ENCODE data around the gene PLXNA4.

Gene PLXNA4

DNA sequence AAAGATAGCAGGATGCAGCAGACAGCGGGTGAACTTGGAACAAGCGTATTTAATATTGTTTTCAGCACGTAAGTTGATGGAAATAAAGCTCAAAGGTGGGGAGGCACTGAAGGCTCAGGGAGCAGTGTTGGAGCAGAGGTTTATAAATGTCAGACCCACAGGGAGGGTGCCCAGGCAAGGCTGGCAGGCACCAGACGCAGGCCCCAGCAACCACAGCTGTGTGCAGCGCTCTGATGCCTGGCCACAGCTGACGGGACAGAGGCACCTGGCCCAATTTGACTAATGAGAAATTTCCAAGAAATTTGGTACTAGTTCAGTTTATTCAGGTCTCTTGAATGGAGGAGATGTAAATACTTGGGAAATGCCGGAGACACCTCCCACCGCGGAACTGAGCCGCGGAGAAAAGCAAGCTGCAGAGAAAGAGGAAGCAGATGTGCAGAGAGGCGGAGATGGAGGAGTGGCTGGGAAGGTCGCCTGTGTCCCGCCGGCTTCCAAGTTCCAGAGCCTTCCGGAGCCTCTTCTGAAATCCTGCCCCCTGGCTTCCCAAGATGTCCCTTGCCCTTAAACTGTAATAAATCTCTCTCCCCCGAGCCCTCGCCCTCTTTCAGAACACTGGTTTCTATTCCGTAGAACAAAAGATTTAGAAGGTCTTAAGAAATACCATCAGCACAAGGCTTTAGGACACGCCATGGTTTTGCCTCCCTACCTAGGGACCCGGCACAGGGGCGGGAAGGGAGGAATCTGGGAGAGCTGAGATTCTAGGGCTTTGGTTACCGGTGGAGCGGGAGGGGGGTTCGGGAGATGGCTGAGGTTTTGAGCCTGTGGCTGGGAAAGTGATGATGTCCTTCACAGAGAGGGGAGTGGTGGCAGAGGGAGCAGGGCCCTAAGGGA lies 38.4 kb upstream of the PLXNA4 start:
- no peak overlapping the region for H3K4me3 ChIP-seq (ENCODE audit: low read depth, low read length)
- TF ChIP-seq, protein P1, sequence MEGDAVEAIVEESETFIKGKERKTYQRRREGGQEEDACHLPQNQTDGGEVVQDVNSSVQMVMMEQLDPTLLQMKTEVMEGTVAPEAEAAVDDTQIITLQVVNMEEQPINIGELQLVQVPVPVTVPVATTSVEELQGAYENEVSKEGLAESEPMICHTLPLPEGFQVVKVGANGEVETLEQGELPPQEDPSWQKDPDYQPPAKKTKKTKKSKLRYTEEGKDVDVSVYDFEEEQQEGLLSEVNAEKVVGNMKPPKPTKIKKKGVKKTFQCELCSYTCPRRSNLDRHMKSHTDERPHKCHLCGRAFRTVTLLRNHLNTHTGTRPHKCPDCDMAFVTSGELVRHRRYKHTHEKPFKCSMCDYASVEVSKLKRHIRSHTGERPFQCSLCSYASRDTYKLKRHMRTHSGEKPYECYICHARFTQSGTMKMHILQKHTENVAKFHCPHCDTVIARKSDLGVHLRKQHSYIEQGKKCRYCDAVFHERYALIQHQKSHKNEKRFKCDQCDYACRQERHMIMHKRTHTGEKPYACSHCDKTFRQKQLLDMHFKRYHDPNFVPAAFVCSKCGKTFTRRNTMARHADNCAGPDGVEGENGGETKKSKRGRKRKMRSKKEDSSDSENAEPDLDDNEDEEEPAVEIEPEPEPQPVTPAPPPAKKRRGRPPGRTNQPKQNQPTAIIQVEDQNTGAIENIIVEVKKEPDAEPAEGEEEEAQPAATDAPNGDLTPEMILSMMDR (IDR thresholded peaks at IDR 0.05; ENCODE audit: low read depth, low read length) = no peak

DNA sequence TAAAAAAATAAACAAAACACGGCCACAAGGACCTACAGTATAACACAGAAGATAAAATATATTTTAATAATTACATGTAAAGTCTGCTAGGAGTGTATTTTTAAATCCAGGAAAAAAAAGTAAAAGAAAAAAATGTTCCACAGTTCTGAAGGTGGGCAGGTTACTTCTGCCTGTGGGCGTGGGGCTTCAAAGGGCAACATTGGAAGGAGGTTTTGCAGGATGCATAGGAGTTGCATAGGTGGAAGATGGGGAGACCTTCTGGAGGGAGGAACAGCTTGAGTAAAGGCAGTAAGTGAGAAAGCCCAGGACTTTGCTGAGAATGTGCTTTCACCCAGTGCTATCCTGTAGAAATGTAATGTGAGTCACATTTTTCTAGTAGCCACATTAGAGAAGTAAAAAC lies 37.5 kb upstream of the PLXNA4 start:
- no peak overlapping the region for H3K4me3 ChIP-seq (ENCODE audit: low read depth, low read length)
- TF ChIP-seq, protein P1 (IDR thresholded peaks at IDR 0.05; ENCODE audit: low read depth, low read length) = no peak

DNA sequence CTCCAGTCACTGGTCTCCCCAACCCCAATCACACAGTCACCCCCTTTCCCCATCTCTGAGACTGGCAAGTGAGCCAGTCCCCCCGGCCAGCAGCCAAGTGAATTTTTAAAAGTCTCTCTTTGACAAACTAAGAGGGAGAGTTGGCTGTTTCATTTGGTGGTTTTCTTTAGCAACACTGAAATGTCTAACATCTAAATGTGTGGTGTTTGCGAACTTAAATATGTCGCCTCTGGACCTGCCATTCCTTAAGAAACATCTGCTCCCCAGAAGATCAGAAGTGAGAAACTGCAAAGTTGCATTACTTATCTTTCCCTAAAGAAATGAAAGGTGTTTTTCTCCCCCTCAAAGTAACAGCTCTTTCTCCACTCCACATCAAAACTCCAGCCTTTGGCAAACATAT lies 34.7 kb upstream of the PLXNA4 start:
- no peak overlapping the region for H3K4me3 ChIP-seq (ENCODE audit: low read depth, low read length)
- TF ChIP-seq, protein P1 (IDR thresholded peaks at IDR 0.05; ENCODE audit: low read depth, low read length) = no peak

DNA sequence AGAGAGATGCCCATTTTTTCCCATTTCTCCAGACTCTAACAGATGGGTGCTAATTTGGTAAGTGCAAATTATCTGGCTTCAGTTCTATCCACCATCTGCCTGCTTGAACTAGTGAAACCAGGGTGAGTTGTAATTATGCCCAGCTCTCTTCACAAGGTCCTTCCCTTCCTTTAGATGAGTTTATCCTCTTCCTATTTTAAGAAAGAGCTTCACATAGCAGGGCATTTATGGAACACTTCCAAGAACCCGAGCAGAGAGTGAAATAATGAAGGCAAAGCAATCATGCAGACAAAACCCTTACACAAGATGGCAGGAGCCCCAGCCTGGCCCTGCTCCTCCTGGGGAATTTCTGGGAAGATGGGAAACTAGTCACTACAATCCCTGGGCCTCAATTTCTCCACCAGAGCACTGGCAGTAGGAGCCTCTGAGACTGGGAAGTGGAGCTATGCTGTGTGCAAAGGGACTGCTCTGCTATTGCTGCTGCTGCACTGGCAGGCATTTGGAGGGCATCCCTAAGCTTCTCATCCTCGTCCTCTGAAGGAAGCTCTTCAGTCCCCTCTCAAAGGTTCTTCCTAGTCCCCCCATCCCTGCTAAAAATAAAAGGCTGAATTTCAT lies 33.7 kb upstream of the PLXNA4 start:
- TF ChIP-seq, protein P1 (IDR thresholded peaks at IDR 0.05; ENCODE audit: low read depth, low read length) = no peak
- H3K4me3 ChIP-seq (ENCODE audit: low read depth, low read length) = no peak overlapping the region

DNA sequence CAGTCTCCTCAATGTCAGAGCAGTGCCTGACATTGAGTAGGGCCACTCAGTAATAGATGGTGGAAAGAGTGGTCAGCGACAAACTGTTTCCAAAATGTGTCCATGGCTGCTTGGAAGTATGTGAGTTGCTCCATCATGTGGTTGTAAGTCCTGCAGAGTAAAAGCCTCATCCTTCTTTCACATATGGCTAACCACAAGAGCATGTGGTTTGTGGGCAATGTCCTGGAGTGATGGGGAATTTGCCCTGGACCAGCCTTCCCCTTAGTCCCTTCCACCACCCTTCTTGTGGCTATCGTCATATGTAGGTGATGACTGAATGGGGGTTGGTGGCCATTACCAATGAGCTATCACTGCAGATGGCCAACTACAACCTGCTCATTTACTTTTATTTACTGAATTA lies 33.0 kb upstream of the PLXNA4 start:
- TF ChIP-seq, protein P1 (IDR thresholded peaks at IDR 0.05; ENCODE audit: low read depth, low read length) = no peak
- no peak overlapping the region for H3K4me3 ChIP-seq (ENCODE audit: low read depth, low read length)

DNA sequence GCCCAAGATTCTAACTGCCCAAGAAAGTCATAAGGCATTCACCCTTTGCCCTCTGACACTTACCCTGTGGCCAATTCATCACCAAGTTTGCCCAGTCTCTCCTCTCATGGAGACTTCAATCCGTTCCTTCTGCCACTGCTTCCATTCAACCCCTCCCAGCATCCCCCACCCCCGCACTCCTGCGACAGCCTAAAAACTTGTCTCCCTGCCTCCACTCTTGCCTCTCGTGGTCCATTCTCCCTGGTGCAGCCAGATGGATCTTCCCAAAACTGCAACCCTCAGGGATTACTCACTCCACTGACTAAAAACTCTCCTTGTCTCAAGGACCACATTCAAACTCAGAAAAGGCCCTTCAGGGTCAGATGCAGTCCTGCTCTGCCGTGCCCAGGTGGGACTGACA lies 32.3 kb upstream of the PLXNA4 start:
- H3K4me3 ChIP-seq (ENCODE audit: low read depth, low read length) = no peak overlapping the region
- TF ChIP-seq, protein P1 (IDR thresholded peaks at IDR 0.05; ENCODE audit: low read depth, low read length) = no peak

DNA sequence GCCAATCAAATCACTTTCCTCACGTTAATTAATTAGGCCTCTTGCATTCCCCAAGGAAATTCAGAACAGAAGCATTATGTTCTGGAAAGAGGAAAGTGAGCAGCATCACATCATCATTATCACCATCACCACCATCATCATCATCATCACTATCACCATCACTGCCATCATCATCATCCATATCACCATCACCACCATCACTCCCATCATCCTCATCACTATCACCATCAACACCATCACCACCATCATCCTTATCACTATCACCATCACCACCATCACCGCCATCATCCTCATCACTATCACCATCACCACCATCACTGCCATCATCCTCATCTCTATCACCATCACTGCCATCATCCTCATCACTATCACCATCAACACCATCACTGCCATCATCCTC lies 31.4 kb upstream of the PLXNA4 start:
- no peak overlapping the region for H3K4me3 ChIP-seq (ENCODE audit: low read depth, low read length)
- TF ChIP-seq, protein P1 (IDR thresholded peaks at IDR 0.05; ENCODE audit: low read depth, low read length) = no peak

Data from WI38 (cell line).